ENCODE results near the gene ASH1L. TPM values are rescaled to one million over a fixed set of nuclear protein-coding genes. Genes with fewer than 3 reads are reported as not detected.

ASH1L gene
- total and polyA plus RNA-seq, 2 donors from 2014 or later: 4.2 to 68.5 TPM

GRCh38 chr1:155522069-155522468 is 40.5 kb downstream of the ASH1L start:
- no peaks in the 10 kb centered on the region for H3K9me3 ChIP-seq (ENCODE audit: control insufficient read depth in 2 of 3, insufficient read depth in 1 of 3, low read length in 3 of 3)
- intact Hi-C loops (cut with DNase I): no loop called here
- H3K36me3 ChIP-seq (ENCODE audit: control insufficient read depth in 2 of 3, insufficient read depth in 3 of 3, low read length in 3 of 3): no peaks in the 10 kb centered on the region
- no peaks in the 10 kb centered on the region for H3K4me1 ChIP-seq (ENCODE audit: control insufficient read depth in 2 of 3, insufficient read depth in 2 of 3, low read depth in 1 of 3, low read length in 3 of 3)
- no peak for TF ChIP-seq CTCF (IDR thresholded peaks at IDR 0.05; ENCODE audit: borderline replicate concordance, extremely low read depth, insufficient read depth)
- no peaks in the 10 kb centered on the region for H3K27me3 ChIP-seq (ENCODE audit: control insufficient read depth, insufficient read depth, low read length)
- FAIRE-seq: no peak
- no peak overlapping the region for H3K4me3 ChIP-seq (ENCODE audit: low read length in 3 of 3)
- no peak overlapping the region for H3K9ac ChIP-seq (ENCODE audit: low read length in 3 of 3)
- DNase-seq: no peak
- H3K27ac ChIP-seq (ENCODE audit: low read depth in 2 of 2, low read length in 2 of 2): no peak overlapping the region

- no peaks in the 10 kb centered on the region for H3K27me3 ChIP-seq (ENCODE audit: control insufficient read depth, insufficient read depth, low read length)
- no peaks in the 10 kb centered on the region for H3K4me1 ChIP-seq (ENCODE audit: control insufficient read depth in 2 of 3, insufficient read depth in 2 of 3, low read depth in 1 of 3, low read length in 3 of 3)
- TF ChIP-seq CTCF (IDR thresholded peaks at IDR 0.05; ENCODE audit: borderline replicate concordance, extremely low read depth, insufficient read depth): no peak
- H3K36me3 ChIP-seq (ENCODE audit: control insufficient read depth in 2 of 3, insufficient read depth in 3 of 3, low read length in 3 of 3): no peaks in the 10 kb centered on the region
- H3K9me3 ChIP-seq (ENCODE audit: control insufficient read depth in 2 of 3, insufficient read depth in 1 of 3, low read length in 3 of 3): no peaks in the 10 kb centered on the region
- H3K27ac ChIP-seq (ENCODE audit: low read depth in 2 of 2, low read length in 2 of 2): no peak overlapping the region
- H3K9ac ChIP-seq (ENCODE audit: low read length in 3 of 3): no peak overlapping the region
- FAIRE-seq (no peak), DNase-seq (no peak)
- intact Hi-C loops (cut with DNase I): no loop called here
- no peak overlapping the region for H3K4me3 ChIP-seq (ENCODE audit: low read length in 3 of 3)
Measured at GRCh38 chr1:155518484-155518883, 44.1 kb downstream of the ASH1L start.

- Histone ChIP-seq H3K27ac (ENCODE audit: low read depth in 2 of 2, low read length in 2 of 2) (no peak overlapping the region), H3K4me3 (ENCODE audit: low read length in 3 of 3) (no peak overlapping the region), H3K36me3 (ENCODE audit: control insufficient read depth in 2 of 3, insufficient read depth in 3 of 3, low read length in 3 of 3) (peaks cover 0 to 3% (median 0%) of the 10 kb centered on the region in 3 donors), H3K27me3 (ENCODE audit: control insufficient read depth, insufficient read depth, low read length) (no peaks in the 10 kb centered on the region), H3K4me1 (ENCODE audit: control insufficient read depth in 2 of 3, insufficient read depth in 2 of 3, low read depth in 1 of 3, low read length in 3 of 3) (no peaks in the 10 kb centered on the region), H3K9ac (ENCODE audit: low read length in 3 of 3) (no peak overlapping the region), H3K9me3 (ENCODE audit: control insufficient read depth in 2 of 3, insufficient read depth in 1 of 3, low read length in 3 of 3) (no peaks in the 10 kb centered on the region)
- no peak for TF ChIP-seq CTCF (IDR thresholded peaks at IDR 0.05; ENCODE audit: borderline replicate concordance, extremely low read depth, insufficient read depth)
- FAIRE-seq: no peak
- intact Hi-C loops (cut with DNase I): no loop called here
- no peak for DNase-seq
Measured at GRCh38 chr1:155514582-155515187, 47.9 kb downstream of the ASH1L start.
